Large intestine (tissue), 3 donors: ENCODE results near the gene AFAP1. TPM values are rescaled to one million over a fixed set of nuclear protein-coding genes. Genes with fewer than 3 reads are reported as not detected.
A peak's percentile ranks its signal among the peaks of the same experiment; 100 is the strongest.

Experiments used
- DNase-seq, 2 donors: peaks; one replicate each; pipeline versions ENCODE4 v3.0.0 to v3.0.0-alpha.2; 2013
- H3K27ac ChIP-seq: one replicate; pipeline ENCODE4 v1.5.1; 2013; ENCODE audit warnings: low read length
- H3K27me3 ChIP-seq: 2 replicates; pipeline ENCODE4 v1.6.1; 2013; ENCODE audit warnings: low read length; ENCODE audit not compliant: control insufficient read depth, insufficient read depth
- H3K36me3 ChIP-seq: 2 replicates; pipeline ENCODE4 v1.6.1; 2013; ENCODE audit warnings: low read length; ENCODE audit not compliant: control insufficient read depth, insufficient read depth
- H3K4me1 ChIP-seq: one replicate; pipeline ENCODE4 v1.6.1; 2013; ENCODE audit warnings: low read length; ENCODE audit not compliant: control insufficient read depth, insufficient read depth
- H3K4me3 ChIP-seq: one replicate; pipeline ENCODE4 v1.5.1; 2013; ENCODE audit warnings: low read length
- H3K9me3 ChIP-seq: one replicate; pipeline ENCODE4 v1.6.1; 2013; ENCODE audit warnings: mild to moderate bottlenecking, low read depth, low read length, moderate library complexity; ENCODE audit not compliant: control insufficient read depth
- WGBS: methylation state at CpG from one replicate; pipeline ENCODE4 v1.1.5; 2013; ENCODE audit warnings: low lambda C conversion rate; ENCODE audit not compliant: insufficient coverage; 5-methylcytosine and 5-hydroxymethylcytosine counted together
- polyA plus RNA-seq: library from polyadenylated mRNA; unstranded; fragments of 120-200 nt; gene quantifications from one replicate; pipeline ENCODE4 v1.2.1, GENCODE V29; 2013

Gene AFAP1
- polyA plus RNA-seq, 1 donor = 19.3 TPM

GRCh38 chr4:7917669-7918068, 22.0 kb downstream of the AFAP1 start:
- Histone ChIP-seq H3K27ac (no peak overlapping the region), H3K36me3 (no peaks in the 10 kb centered on the region), H3K9me3 (no peaks in the 10 kb centered on the region), H3K4me3 (no peak overlapping the region), H3K4me1 (no peaks in the 10 kb centered on the region), H3K27me3 (no peaks in the 10 kb centered on the region)
- no CpG with 5 or more reads among the region's 6 CpGs for WGBS
- no peak for DNase-seq

- H3K4me1 ChIP-seq = peaks cover 3% of the 10 kb centered on the region
Observed at GRCh38 chr4:7915875-7916242, 23.8 kb downstream of the AFAP1 start.

GRCh38 chr4:7912826-7913225, 26.8 kb downstream of the AFAP1 start:
- Histone ChIP-seq H3K4me1 (peaks cover 7% of the 10 kb centered on the region), H3K9me3 (no peaks in the 10 kb centered on the region), H3K36me3 (no peaks in the 10 kb centered on the region), H3K27me3 (no peaks in the 10 kb centered on the region), H3K27ac (no peak overlapping the region), H3K4me3 (no peak overlapping the region)
- no peak for DNase-seq
- no CpG with 5 or more reads among the region's 1 CpG for WGBS

More at GRCh38 chr4:7915875-7916242, 23.8 kb downstream of the AFAP1 start:
- Histone ChIP-seq H3K9me3 (no peaks in the 10 kb centered on the region), H3K27ac (no peak overlapping the region), H3K36me3 (no peaks in the 10 kb centered on the region), H3K27me3 (no peaks in the 10 kb centered on the region), H3K4me3 (no peak overlapping the region)
- DNase-seq = no peak
- 100% methylated on average over 1 of the region's 6 CpGs for WGBS

- no peaks in the 10 kb centered on the region for H3K36me3 ChIP-seq
- H3K4me1 ChIP-seq = peaks cover 7% of the 10 kb centered on the region
- DNase-seq = peak; percentile 38 to 46
- WGBS = 40% methylated on average over 1 of the region's 16 CpGs
- no peaks in the 10 kb centered on the region for H3K9me3 ChIP-seq
- no peaks in the 10 kb centered on the region for H3K27me3 ChIP-seq
- no peak overlapping the region for H3K4me3 ChIP-seq
- H3K27ac ChIP-seq = peak overlapping the region; percentile 81
Observed at GRCh38 chr4:7910952-7911578, 28.6 kb downstream of the AFAP1 start.

GRCh38 chr4:7910263-7910896, 29.3 kb downstream of the AFAP1 start:
- no CpG with 5 or more reads among the region's 16 CpGs for WGBS

GRCh38 chr4:7909463-7910262, 30.0 kb downstream of the AFAP1 start:
- no peak for DNase-seq
- Histone ChIP-seq H3K27me3 (no peaks in the 10 kb centered on the region), H3K36me3 (no peaks in the 10 kb centered on the region), H3K4me1 (peaks cover 7% of the 10 kb centered on the region), H3K9me3 (no peaks in the 10 kb centered on the region), H3K27ac (peak overlapping the region; percentile 81), H3K4me3 (no peak overlapping the region)
- 100% methylated on average over 1 of the region's 12 CpGs for WGBS

More at GRCh38 chr4:7910263-7910896, 29.3 kb downstream of the AFAP1 start:
- Histone ChIP-seq H3K9me3 (no peaks in the 10 kb centered on the region), H3K27ac (peak overlapping the region; percentile 81), H3K4me3 (no peak overlapping the region), H3K36me3 (no peaks in the 10 kb centered on the region), H3K4me1 (peaks cover 7% of the 10 kb centered on the region), H3K27me3 (no peaks in the 10 kb centered on the region)
- no peak for DNase-seq

GRCh38 chr4:7908668-7909067, 31.0 kb downstream of the AFAP1 start:
- DNase-seq = no peak
- Histone ChIP-seq H3K27ac (no peak overlapping the region), H3K9me3 (no peaks in the 10 kb centered on the region), H3K27me3 (no peaks in the 10 kb centered on the region), H3K4me1 (peaks cover 7% of the 10 kb centered on the region), H3K36me3 (no peaks in the 10 kb centered on the region), H3K4me3 (no peak overlapping the region)
- WGBS = no CpG with 5 or more reads among the region's 4 CpGs

- Histone ChIP-seq H3K27me3 (no peaks in the 10 kb centered on the region), H3K9me3 (no peaks in the 10 kb centered on the region), H3K4me3 (no peak overlapping the region), H3K27ac (no peak overlapping the region), H3K4me1 (peaks cover 7% of the 10 kb centered on the region), H3K36me3 (no peaks in the 10 kb centered on the region)
- no peak for DNase-seq
- WGBS = 20% methylated on average over 1 of the region's 2 CpGs
Observed at GRCh38 chr4:7907142-7907541, 32.5 kb downstream of the AFAP1 start.

- Histone ChIP-seq H3K4me3 (no peak overlapping the region), H3K27ac (peak overlapping the region; percentile 39), H3K4me1 (peaks cover 7% of the 10 kb centered on the region), H3K9me3 (no peaks in the 10 kb centered on the region), H3K36me3 (no peaks in the 10 kb centered on the region), H3K27me3 (no peaks in the 10 kb centered on the region)
- no peak for DNase-seq
- 85% methylated on average over 4 of the region's 10 CpGs for WGBS
Observed at GRCh38 chr4:7906171-7906701, 33.4 kb downstream of the AFAP1 start.
